Cardiac fibroblast (primary cell): ENCODE data around the gene ERI3.
A peak's percentile ranks its signal among the peaks of the same experiment; 100 is the strongest.

ENCODE experiments used
- DNase-seq, 2 donors: peaks; one replicate each; pipeline versions ENCODE4 v3.0.0 to v3.0.0-alpha.2; 2010; ENCODE audit warnings: low read depth in 2 of 2
- H3K4me3 ChIP-seq, 2 donors: replicated peaks in 1 of 2; 1 replicate in 1 of 2; 2 replicates in 1 of 2; pipeline ENCODE4 v1.5.1; 2011; ENCODE audit warnings: low read depth in 2 of 2, low read length in 2 of 2, mild to moderate bottlenecking in 2 of 2, moderate library complexity in 1 of 2
- TF ChIP-seq, protein P1 (sequence below): IDR thresholded peaks from one replicate; pipeline ENCODE4 v1.5.1; 2011; ENCODE audit warnings: low read depth, mild to moderate bottlenecking, low read length, inconsistent platforms

The ERI3 gene

DNA sequence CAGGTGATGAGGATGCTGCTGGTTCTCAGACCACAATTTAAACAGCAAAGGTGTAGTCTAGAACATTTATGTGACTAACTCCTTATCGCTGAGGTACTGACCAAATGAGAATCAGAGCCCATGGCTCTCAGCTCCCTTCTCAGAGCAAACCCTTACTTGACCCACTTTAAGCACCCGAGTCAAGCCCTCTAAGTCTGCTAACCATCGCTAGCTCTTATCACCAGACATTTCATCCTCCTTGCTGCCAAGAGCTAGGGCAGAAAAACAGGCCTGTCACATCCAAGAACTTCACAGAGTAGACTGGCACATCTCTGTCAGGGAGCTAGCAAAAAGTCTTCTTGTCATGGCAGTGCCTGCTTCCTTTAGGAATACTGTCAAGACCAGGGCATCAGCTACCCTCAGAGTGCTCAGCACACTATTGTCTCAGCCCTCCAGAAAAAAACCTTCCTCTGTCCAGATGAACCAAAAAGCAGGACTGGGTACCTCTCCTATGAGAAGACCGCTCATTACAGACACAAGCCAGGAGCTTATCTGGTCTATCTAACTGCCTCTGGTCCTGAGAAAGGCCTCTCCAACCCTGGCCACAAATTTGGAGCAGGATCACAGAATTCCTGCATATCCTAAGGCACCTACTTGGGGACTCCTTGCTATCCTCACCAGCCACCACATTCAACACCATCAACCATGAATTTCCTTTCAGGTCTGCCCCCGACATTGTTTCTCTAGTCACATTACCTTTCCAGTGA, 26.2 kb downstream of the ERI3 start:
- DNase-seq, result peak; percentile 9 to 32
- no peak overlapping the region for H3K4me3 ChIP-seq

DNA sequence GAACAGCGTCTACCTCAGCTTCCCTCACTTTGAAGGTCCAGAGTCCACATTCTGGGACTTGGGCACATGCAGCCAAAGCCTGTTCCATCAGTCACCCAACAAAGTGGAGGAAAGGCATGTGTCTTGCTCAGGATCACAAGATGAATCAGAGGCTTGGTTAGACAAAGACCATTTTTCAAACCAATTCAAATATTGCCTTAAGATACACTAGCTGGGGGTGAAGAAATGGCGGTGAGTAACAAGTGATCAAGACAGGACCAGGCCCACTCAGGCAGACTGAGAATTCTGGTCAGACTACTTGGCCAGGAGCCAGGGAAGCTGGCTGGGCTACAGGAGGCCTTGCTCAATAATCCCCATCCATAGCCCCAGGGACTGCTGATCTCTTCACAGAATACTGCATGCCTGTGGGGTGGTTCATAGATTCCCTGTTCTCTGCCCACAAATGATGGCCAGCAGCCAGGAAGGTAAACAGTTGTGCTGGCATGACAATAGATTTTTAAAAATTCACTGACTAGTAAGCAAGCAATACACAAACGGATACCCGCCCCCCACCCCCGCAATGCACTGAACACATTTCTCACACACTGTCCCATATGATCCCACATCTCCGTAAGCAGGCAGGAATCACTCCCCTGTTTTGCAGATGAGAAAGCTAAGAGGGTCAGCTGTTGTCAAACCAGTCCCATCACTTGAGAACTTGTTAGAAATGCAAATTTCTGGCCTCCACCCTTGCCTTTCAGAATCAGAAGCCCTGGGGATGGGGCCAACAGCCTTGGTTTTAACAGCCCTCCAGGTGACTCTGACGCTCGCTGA, 27.2 kb downstream of the ERI3 start:
- TF ChIP-seq, protein P1, sequence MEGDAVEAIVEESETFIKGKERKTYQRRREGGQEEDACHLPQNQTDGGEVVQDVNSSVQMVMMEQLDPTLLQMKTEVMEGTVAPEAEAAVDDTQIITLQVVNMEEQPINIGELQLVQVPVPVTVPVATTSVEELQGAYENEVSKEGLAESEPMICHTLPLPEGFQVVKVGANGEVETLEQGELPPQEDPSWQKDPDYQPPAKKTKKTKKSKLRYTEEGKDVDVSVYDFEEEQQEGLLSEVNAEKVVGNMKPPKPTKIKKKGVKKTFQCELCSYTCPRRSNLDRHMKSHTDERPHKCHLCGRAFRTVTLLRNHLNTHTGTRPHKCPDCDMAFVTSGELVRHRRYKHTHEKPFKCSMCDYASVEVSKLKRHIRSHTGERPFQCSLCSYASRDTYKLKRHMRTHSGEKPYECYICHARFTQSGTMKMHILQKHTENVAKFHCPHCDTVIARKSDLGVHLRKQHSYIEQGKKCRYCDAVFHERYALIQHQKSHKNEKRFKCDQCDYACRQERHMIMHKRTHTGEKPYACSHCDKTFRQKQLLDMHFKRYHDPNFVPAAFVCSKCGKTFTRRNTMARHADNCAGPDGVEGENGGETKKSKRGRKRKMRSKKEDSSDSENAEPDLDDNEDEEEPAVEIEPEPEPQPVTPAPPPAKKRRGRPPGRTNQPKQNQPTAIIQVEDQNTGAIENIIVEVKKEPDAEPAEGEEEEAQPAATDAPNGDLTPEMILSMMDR, result no peak
- no peak overlapping the region for H3K4me3 ChIP-seq
- peak; percentile 100 for DNase-seq

More for the DNA sequence above, 26.2 kb downstream of the ERI3 start:
- TF ChIP-seq, protein P1, result no peak

DNA sequence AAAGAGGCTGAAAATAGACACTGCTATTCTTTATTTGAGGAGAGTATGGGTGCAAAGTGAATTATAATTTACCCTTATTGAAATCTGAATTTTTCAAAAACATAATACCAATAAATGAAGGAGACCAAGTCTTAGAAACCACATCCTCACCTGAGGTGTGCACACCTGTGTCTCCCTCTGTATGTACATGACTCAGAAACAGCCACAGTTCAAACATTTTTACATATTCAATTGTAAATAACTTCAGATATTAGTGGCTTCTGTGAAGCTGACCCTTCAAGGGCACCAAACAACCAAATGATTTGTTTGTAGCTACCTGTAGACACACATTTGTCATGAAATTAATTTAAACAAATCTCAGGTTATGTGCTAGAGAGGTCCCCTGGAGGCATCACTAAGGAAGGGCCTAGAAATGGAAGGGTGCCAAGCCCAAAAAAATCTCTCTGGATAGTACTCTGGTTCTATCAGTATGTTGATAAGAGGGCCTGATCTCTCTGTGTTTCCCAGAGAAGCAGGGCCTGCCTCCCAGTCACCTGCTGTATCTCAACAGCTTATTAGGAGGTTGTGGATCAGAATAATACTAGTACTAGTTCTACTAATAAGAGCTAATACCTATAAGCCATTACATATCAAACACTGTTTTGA, 28.1 kb downstream of the ERI3 start:
- peak in 1 of 2 donors; percentile 5 for DNase-seq
- H3K4me3 ChIP-seq, result no peak overlapping the region
- TF ChIP-seq, protein P1, result no peak

DNA sequence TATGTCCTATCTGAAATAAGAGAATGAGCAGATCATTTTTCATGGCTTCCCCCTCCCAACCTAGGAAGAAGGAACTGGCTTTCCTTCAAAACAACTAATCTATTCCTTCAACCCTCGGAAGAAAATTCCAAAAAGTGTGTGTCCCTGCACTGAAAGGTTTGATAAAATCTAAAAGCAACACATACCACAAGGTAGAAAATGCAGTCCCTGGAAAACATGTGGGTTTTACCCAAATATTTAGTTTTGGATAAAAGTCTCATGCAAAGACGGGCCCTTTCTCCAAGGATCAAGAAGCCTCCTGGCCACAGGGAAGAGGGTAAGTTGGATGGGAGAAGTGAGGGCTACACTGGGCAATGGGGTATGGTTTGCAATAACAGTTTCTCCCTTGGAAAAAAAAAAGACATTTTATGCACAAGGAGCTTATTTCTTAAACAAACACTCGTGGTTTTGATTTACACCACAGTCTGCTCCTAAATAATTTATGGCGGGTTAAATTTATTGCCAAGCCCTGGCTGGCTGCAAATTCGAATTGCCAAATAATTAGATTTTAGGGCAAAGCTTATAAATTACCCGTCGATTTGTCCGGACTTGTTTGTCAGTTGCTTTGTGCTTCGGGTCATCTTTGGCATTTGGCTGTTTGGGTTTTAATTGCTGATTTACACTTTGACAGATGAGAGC, 28.9 kb downstream of the ERI3 start:
- H3K4me3 ChIP-seq, result no peak overlapping the region
- DNase-seq, result peak in 1 of 2 donors; percentile 8
- TF ChIP-seq, protein P1, result no peak

DNA sequence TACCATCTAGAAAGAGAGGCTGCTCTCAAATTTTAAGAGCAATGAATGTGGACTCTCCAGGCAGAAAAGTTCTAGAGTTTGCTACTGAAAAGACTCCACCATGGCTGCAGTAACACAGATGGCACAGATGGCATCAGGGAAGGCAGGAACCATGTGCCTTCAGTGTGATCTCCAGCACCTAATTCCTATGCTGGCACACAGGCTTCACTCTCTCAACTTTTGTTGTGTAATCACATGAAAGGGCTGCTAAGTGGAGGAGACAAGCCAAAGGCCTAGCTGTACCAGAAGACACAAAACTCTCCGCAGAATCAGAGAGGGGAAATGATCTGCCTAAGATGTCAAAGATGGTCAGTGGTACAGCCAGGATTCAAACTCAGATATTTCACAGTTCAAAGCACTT, 31.1 kb downstream of the ERI3 start:
- DNase-seq, result no peak
- no peak overlapping the region for H3K4me3 ChIP-seq
- TF ChIP-seq, protein P1, result no peak

DNA sequence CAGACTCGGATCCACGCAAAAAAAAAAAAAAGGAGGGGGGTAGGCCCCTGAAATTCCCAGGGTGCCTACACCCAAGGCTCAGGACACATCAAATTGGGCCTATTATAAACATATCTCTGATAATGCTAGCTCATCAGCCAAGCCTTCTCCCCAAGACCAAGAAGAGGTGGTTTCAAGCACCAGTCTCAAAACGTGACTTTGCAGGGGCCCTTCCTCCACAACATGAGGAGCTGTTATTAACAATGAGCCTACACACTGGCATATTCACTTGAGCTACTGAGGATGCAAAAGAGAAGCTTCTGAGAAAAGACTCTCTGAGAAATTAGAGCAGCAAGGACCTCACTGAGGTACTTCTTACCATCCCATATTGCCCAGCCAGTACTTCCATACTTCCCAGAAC, 32.7 kb downstream of the ERI3 start:
- DNase-seq, result no peak
- H3K4me3 ChIP-seq, result no peak overlapping the region
- TF ChIP-seq, protein P1, result no peak
